22Rv1 (cell line): ENCODE results near the gene RAB3C.

Source experiments
- H3K27ac ChIP-seq: fragments of 450-650 bp; 2 replicates; pipeline ENCODE4 v1.5.1; 2017
- ZFX ChIP-seq: fragments of 450-650 bp; IDR thresholded peaks from 2 replicates; pipeline ENCODE4 v1.6.1; 2017; ENCODE audit warnings: antibody characterized with exemption, borderline replicate concordance
- TF ChIP-seq, protein P1 (sequence below): fragments of 450-650 bp; IDR thresholded peaks from 2 replicates; pipeline ENCODE4 v1.5.1; 2017; ENCODE audit warnings: mild to moderate bottlenecking

The RAB3C gene

DNA sequence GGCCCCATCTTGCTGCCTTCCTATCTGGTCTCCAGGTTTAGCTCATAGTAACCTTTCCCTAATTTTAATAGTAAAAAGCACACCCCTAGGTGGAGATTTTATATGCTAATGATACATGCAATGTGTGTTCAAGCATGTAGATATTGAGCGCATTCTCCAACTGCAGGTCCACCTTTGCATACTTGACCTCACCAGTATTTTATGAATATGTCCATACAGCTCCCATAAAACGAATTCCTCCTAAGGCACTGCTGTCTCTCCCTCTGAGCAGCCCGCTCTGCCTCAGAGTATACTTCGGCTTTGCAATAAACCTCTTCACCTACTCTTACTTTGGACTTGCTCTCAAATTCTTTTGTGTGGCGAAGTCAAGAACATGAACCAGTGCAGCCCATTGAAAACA is 153.3 kb downstream of the RAB3C start:
- H3K27ac ChIP-seq: no peak overlapping the region
- TF ChIP-seq ZFX: no peak
- TF ChIP-seq, protein P1, sequence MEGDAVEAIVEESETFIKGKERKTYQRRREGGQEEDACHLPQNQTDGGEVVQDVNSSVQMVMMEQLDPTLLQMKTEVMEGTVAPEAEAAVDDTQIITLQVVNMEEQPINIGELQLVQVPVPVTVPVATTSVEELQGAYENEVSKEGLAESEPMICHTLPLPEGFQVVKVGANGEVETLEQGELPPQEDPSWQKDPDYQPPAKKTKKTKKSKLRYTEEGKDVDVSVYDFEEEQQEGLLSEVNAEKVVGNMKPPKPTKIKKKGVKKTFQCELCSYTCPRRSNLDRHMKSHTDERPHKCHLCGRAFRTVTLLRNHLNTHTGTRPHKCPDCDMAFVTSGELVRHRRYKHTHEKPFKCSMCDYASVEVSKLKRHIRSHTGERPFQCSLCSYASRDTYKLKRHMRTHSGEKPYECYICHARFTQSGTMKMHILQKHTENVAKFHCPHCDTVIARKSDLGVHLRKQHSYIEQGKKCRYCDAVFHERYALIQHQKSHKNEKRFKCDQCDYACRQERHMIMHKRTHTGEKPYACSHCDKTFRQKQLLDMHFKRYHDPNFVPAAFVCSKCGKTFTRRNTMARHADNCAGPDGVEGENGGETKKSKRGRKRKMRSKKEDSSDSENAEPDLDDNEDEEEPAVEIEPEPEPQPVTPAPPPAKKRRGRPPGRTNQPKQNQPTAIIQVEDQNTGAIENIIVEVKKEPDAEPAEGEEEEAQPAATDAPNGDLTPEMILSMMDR: no peak

DNA sequence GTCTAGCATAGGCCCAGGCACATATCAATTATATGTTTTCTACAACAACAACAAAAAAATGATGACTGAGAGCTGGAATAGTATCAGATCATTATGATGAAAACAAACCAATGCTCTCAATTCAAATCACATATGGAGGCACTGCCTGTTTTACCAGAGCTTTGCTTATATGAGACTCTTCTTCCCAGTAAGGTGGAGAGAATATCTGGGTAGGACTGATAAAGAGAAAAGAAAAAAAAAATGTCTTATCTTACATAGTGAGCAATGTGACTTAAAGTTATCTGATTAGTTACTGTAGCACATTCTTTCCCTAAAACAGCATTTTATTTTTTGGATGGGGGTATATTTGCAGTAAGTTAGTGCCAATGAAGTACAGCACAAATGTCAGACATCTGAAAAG is 154.8 kb downstream of the RAB3C start:
- no peak for TF ChIP-seq ZFX
- TF ChIP-seq, protein P1: no peak
- H3K27ac ChIP-seq: no peak overlapping the region

DNA sequence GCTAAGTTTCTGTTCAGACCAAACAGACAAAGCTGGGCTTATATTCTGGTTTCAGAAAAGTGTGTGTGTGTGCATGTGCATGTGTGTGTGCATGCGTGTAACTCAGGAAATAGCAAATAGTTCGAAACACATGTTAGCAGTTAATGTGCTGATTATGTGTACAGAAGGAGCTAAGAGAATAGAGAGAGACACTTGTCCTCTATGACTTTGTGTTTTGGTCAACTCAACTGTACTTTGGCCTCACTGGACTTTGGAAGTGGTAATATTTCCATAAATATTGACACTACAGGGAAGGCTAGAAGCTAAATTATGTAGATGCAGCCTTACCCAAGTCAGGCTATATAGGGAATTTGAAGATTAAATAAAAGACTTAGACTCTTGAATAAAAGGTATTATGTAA is 155.5 kb downstream of the RAB3C start:
- H3K27ac ChIP-seq: no peak overlapping the region
- no peak for TF ChIP-seq ZFX
- TF ChIP-seq, protein P1: no peak

DNA sequence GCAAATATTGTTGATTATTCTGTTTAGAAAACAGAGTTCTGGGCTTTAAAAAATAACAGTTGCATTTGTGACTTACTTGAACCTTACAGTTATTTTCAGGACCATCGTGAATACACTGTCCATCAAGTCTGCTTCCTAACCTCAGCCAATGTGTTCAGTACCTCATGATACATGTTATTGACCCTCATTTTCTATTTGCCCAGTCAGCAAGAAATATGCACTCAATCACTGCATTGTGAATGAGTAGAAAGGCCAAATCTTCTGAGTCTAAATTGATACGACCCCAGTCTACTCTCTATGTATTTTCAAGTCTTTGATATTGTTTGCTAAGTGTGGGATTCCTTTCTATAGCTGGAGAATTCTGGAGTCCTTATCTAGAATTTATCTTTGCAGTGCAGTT is 156.2 kb downstream of the RAB3C start:
- TF ChIP-seq, protein P1: no peak
- TF ChIP-seq ZFX: no peak

DNA sequence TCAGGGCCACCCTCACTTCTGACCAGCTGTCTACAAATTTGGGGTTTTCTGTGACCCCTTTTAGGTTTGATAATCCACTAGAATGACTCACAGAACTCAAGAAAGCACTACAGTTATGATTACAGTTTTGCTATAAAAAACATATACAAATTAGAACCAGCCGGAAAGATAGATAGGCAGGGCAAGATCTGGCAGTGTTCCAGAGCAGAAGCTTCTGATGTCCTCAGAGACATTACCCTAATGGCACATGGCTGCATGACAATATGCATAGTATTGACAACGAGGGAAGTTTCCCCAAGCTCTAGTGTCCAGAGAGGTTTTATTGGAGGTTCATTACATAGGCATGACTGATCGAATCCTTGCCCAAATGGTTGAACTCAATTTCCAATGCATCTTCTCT is 158.1 kb downstream of the RAB3C start:
- H3K27ac ChIP-seq: no peak overlapping the region
- TF ChIP-seq, protein P1: no peak
- TF ChIP-seq ZFX: no peak

More for the DNA sequence above, 156.2 kb downstream of the RAB3C start:
- H3K27ac ChIP-seq: no peak overlapping the region

DNA sequence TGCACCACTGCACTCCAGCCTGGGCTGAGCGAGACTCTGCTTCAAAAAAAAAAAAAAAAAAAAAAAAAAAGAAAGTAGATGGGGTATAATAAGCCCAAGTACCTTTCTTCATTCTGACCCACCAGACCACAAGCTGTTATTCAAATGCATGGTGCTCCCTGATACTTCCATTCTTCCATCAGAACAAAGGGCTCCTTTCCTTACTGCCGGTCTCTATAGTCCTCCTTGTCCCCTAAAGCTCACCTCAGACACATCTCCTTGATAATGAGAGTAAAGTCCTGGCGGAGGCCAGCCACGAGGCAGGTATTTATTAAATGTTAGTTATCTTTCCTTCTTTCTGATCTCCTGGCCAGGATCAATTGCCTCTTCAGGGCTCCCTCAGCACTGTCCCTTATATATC is 162.5 kb downstream of the RAB3C start:
- no peak overlapping the region for H3K27ac ChIP-seq
- TF ChIP-seq, protein P1: no peak
- TF ChIP-seq ZFX: no peak

DNA sequence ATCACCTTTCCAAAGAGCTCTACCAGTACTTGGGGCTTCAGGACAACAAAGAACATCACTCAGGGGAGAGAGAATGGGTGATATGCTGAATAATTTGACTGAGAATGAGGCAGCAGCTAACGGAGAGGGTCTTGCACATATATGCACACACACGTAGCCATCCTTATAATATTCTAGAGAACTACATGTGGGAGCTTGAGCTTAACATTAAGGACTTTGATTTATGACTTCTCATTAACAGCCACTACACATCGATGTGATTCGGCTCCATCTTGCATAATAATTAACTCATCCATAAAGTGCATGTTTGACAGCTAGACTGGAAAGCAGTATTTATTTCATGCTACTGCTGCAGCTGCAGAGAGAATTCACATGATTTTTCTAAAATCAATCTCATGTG is 163.4 kb downstream of the RAB3C start:
- no peak overlapping the region for H3K27ac ChIP-seq
- no peak for TF ChIP-seq ZFX
- TF ChIP-seq, protein P1: no peak
